SKM-1 treated with dmso at 0.1 percent for 144 hours (cell line): Measurements from ENCODE around the gene TMSB4X.
"Not testable (repeated sequence)": the region's sequence is repeated elsewhere in the genome, so short reads cannot be mapped to it uniquely, and the experiment has no call there.

Experiments used
- DNase-seq: peaks from one replicate; lab custom pipeline; 2025; ENCODE audit not compliant: unreplicated experiment; lab: John Stamatoyannopoulos, UW

Gene TMSB4X

DNA sequence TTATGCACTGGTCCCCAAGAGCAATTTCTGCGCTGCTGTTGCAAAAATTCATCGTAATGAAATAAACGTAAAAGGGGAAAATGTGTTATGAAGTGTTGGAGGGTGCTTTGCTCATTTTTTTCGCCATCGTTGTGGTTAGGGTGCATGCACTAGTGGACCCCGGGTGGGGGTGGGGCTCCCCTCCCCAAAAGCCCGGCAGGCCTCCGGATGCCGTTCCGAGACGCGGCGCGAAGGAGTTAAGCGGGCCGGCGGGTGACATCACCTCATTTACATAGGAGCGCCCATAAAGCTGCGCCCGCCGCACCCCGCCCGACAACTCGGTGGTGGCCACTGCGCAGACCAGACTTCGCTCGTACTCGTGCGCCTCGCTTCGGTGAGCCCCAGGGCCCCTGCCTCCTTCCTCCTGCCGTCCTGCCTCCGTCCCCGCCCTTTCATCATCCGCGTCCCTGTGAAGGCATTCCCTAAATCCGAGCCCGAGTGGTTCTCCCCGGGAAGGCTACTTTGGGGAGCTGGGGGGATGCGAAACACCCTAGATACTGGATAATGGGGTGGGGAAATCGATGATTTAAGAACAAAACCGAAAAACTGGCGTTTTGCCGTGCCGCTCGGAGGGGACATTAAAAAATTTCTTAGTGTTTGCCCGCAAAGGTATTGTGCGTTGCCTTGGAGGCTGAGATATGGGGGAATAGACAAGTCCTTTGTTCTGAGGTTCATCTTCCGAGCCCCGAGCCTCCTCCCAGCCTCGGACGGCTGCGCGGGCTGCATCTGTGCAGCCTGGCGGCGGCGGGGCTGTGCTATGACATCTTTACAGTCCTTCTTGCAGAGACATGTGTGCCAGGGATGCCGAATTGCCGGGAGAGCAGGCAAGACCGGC, at the start of gene TMSB4X:
Gene TMSB4X, plus strand, starts transcription at position 315 of the 874 bp plus-strand sequence.
- peak; percentile 67 for DNase-seq

DNA sequence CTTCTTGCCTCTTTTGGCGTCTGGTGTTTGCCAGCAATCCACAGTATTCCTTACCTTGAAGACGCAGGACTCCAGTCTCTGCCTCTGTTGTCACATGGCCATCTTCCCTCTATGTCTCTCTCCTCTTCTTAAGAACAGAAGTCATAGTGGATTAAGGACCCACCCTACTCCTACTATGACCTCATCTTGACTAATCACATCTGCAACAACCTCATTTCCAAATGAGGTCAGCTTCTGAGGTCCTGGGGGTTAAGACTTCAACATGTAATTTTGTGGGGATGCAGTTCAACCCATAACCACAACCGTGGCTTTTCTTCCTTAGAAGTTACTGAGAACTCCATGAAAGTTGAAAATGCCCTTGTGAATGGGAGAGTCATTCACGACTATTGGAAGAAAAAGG, 45.2 kb upstream of the TMSB4X start:
- no peak for DNase-seq

DNA sequence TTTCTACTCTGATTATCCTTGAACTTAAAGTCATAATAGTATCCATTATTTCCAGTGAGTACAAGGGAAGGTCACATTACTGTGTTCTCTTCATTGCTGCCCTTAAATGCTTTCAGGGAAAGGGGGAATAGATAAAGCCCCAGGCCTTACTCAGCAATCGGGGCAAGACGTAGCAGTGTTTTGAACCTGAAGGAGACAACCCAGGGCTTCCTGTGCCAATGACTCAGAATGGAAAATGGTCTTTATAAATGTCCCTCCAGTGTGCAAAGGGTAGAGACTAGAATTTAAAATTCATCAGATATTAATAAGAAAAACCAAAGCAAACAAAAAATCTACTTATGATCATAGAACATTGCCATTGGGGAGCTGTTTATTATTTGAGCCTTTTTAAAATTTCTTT, 44.8 kb upstream of the TMSB4X start:
- DNase-seq, result no peak

DNA sequence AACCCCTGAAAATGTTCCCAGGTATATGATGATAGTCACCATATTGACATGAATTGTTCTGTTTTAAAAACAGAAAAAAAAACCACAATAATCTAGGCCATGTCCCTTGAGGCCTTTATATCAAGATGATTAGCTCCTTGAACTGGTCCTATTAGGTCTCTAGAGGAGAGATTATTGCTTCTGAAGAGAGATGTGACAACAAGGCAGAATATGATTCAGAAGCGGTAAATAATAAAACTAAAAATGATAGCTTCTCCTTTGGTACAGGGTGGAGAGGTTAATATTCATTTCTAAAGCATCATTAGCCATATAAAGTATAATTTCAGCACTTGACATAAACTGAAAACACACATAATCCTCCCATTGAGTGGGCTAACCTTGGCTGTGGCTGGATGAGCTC, 42.7 kb upstream of the TMSB4X start:
- DNase-seq, result no peak

DNA sequence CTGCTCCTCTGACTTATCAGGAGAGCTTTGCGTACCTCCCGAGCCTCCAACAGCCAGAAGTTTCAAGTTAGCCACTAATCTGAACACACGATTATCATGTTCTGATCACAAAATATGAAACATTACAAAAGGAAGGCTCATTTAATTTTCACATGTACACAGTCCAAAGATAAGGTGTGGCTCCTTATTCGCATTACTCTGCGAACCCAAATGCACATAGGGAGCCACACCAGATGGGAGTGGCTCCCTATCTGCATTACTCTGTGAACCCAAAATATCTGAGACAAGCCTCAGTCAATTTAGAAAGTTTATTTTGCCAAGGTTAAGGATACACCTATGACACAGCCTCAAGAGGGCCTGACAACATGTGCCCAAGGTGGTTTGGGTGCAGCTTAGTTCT, 40.1 kb upstream of the TMSB4X start:
- DNase-seq, result no peak

DNA sequence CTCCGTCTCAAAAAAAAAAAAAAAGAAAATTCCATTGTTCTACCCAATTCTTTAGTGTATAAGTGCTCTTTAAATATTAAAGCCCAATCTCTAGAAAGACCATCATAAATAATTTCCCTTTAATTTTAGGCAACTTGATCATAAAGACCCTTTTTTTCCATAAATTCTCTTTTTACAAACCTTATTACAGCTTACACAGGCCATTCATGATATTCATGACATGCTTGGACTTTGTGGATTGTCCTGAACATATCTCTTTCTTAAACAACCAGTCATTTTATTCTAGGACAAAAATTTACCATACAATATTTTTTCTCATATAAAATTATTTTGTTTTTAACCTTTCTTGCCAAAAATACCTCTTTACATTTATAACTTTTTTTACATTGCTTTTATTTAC, 38.0 kb upstream of the TMSB4X start:
- no peak for DNase-seq

DNA sequence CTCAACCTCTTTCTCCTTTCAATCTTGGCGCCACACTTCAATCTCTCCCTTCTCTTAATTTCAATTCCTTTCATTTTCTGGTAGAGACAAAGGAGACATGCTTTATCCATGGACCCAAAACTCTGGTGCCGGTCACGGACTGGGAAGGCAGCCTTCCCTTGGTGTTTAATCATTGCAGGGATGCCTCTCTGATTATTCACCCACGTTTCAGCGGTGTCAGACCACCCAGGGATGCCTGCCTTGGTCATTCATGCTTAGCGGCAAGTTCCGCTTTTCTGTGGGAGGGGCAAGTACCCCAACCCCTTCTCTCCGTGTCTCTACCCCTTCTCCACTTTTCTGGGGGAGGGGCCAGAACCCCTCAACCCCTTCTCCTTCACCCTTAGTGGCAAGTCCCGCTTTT, 34.4 kb upstream of the TMSB4X start:
- not testable (repeated sequence) for DNase-seq

DNA sequence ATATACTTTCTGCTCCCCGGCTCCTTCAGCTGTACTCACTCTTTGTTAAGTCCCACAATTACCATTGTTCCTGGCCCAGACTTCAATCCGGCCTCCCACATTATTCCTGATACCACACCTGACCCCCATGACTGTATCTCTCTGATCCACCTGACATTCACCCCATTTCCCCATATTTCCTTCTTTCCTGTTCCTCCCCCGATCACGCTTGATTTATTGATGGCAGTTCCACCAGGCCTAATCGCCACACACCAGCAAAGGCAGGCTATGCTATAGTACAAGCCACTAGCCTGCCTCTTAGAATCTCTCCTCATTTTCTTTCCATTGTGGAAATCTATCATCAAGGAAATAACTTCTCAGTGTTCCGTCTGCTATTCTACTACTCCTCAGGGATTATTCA, 31.3 kb upstream of the TMSB4X start:
- DNase-seq, result not testable (repeated sequence)

DNA sequence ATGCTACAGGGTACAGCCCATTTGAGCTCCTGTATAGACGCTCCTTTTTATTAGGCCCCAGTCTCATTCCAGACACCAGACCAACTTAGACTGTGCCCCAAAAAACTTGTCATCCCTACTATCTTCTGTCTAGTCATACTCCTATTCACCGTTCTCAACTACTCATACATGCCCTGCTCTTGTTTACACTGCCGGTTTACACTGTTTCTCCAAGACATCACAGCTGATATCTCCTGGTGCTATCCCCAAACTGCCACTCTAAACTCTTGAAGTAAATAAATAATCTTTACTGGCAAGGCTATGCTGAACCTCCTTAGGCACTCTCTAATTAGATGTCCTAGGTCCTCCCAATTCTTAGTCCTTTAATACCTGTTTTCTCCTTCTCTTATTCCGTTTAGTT, 30.5 kb upstream of the TMSB4X start:
- DNase-seq, result not testable (repeated sequence)

DNA sequence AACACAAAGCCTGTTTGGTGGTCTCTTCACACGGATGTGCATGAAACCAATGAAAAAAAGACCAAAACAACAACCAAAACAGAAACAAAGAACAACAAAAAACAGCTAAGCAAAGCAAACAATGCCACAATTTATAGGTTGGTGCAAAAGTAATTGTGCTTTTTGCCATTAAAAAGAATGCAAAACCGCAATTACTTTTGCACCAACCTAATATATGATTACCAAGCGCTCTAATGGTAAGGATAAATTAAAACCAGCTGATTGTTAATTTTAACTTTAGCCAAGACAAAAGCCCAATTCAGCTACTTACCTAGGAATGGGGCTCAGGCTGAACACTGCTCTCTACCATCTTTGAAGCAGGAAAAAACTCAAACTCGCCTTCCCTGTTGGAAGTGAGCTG, 29.4 kb upstream of the TMSB4X start:
- DNase-seq, result no peak

DNA sequence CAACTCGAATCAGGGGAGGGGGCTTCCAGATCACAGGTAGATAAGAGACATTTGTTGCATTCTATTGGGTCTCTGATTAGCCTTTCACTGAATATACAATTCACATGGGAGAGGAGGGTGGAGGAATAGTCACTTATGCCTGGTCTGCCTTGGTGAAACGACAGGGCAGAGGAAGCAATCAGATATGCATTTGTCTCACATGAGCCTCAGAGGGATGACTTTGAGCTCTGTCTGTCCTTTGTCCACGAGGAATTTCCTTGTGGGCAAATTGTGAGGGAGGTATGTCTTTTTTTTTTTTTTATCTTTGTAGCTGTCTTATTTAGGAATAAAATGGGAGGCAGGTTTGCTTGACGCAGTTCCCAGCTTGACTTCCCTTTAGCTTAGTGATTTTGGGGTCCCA, 28.5 kb upstream of the TMSB4X start:
- no peak for DNase-seq

DNA sequence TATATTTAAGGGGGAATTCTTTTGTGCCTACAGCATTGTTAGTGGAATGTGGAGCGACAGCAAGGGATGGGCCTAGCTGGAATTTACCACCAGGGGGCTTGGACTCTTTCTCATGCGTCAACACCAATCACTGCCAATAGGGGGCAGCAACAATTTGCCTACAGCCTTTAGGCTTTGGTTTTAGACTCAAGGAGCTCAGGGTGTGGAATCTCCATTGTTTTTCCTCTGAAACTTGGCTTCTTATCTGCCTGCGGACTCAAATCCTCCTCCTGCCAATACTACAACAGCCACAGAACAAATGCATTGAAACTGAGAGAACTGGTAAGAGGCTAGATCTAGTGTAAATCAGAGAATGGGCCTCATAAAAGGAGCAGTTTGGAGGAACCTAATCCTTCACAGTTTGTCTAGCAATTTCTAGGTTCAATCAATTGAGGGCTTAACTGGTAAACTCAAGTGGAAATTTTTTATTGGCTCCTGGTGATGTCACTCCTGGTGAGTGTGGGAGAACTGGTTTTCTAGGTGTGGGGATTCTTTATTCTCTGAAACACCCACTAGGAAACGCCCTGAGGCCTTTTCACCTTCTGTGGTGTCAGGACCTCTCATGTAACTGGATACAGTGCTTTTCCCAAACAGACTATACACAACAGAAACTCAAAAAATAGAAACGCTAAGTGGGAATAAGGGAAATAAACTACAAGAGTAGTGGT, 27.9 kb upstream of the TMSB4X start:
- DNase-seq, result peak; percentile 45

DNA sequence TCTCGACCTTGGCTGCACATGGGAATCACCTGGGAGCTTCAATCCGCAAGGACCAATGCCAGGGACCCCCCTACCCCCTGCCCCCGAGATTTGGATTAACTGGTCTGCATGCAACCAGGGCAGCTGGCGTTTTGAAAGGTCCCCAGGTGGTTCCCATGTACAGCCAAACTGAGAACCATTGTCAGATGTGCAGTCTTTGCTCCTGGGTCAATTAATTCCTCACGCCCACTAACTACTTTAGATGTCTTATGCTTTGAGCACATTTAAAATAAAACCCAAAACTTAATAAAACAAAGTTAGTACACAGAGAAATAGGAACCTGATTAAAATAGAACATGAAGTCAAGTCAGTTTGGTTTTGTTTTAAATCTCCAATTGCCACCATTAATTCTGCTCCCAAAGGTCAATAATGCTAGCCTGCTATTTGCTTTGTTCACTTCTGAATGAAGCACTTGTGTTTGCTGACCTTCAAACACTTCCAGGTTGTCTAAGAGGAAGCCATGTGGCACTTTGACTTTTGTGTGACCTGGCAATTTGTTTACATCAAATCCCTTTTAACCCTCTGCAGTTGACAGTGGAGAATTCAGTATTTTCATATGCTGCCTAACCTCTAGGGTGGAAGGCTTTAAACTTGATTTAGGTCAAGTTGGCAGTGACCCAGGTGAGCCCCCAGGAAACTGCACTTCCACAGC, 27.2 kb upstream of the TMSB4X start:
- DNase-seq, result no peak

DNA sequence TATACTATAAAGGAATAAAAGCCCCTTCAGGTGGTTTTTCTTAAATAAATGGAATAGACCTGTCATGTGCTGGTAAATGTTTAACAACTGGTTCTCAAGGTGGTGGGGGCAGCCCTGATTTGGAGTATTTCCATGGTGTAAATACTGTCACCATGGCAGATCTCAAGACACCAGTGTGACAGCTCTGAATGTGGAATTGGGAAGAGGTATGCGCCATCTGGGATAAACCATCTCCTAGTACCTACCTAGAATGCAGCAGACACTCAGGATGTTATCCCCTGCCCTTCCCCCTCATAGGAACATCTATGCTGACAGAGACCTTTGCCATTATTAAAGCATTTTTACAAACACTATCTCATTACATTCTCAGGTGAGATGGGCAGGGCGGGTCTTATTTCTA, 26.4 kb upstream of the TMSB4X start:
- no peak for DNase-seq

DNA sequence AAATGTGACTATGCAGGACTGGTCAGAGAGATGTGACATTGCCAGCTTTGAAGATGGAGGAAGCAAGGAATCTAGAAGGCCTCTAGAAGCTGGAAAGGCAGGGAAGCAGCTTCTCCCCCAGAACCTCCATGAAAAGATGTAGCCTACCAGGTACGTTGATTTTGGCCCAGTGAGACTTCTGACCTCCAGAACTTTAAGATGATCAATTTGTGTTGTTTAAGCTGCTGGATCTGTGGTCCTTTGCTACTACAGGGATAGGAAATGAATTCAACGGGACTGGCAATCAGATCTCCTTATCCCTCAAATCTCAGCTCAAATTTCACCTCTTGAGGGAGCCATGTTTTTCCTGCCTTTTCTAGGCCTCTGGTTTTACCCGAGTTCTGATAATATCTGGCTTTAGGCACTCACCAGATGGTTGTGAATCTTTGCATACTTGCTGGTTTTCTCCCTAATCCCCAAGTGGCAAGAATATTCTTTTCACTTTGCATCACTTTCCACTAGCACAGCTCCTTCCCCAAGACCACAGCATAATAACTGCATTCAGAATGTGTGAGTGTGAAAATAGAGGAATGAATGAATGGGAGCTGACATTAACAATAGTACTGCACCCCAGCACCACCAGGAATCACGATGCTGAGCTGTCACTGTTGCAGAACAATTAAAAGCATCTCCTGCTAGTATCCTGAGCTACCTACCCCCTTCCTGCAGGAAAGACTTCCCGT, 25.5 kb upstream of the TMSB4X start:
- no peak for DNase-seq

DNA sequence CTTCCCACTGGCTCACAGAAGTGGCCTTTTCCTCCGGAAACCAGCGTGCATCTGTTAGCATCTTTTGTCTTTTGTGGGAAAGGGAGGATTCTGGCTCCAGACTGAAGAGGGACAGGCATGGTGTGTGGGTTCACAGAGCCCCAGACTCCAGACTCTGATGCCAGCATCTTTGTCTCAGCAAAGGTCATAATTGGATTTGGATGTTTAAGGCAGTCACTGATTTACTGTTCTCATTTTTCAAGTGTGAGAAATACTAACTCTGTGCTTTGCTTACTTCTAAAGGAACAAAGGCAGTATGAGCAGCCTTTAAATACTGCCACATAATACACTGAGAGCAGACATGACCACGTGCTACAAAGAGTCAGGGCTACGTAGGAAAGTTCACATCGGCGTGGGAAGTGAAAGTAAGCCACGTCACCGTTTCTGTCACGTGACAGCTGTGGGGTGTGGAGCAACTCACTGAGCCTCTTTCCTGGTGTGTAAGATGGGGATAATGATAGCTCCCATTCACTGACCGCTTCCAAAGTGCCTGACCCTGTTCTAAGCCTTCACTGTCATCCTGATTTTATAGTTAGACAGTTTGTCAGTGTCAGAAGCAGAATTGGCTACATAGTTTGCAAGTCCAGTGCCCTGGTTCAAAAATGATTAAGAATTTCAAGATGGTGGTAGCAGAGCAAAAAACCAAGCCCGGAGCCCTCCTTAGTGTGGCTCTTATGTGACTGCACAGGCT, 24.8 kb upstream of the TMSB4X start:
- DNase-seq, result peak; percentile 40

DNA sequence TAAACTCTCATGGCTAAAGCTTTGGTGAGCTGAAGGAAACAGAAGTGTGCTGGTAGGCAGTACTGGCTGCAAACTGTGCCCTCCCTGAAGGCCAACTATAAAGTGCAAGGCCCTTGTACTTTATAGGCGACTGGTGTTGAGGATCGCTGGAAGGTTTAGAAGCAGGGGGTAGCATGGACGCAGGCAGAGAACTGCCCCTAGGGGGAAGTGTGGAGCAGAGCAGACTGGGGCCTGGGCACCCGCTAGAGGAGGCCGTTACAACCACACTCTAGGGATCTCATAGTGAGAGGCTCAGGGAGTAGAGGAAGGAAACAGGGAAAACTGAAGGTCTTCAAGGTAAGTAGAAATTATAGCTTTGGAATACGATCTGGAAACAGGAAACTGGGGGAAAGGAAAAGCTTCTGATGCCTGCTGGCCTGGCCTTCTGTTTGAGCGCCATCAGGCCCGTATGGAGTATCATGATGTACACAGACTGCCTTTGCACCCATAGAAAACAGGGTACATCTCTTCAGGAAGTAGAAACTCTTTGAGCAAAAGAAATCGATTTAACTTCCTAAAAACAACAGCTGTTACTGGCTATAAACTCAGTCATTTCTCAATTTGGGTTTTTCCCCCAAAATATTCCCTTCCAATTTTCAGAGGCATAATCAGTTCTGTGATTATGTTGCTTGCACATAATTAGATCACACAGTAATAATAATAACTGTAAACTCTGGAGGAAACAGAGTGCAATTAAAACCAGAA, 23.9 kb upstream of the TMSB4X start:
- DNase-seq, result peak; percentile 26

DNA sequence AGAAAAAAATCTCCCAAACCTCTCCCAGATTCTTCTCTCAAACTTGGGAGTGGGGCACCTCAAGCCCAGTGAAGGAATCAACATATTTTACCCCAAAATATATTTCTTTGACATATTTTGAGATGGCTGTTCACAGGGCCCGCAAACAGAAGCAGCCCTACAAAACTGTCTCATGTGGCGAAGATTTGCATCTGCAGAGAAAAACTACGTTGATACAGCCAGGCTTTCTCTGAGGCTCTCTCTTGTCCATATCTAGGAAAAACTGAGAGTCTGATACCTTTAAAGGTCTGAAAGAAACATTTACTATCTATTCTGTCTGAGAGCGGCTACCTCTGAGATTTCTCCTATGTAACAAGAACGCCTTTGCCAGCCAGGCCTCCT, 23.3 kb upstream of the TMSB4X start:
- DNase-seq, result no peak

DNA sequence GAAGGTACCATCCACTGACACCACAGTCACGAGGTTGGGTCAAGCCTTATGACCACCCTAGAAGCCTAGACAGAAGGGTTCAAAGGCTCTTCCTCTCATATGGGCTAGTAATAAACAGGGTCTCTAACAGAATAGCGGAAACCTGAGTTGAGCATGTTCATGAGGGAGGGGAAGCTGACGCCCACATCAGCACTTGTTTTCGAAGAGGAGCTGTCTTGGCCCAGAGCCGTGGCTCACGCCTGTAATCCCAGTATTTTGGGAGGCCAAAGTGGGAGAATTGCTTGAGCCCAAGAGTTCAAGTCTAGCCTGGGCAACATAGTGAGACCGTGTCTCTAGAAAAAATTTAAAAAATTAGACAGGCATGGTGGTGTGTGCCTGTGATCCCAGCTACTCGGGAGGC, 21.5 kb upstream of the TMSB4X start:
- no peak for DNase-seq

DNA sequence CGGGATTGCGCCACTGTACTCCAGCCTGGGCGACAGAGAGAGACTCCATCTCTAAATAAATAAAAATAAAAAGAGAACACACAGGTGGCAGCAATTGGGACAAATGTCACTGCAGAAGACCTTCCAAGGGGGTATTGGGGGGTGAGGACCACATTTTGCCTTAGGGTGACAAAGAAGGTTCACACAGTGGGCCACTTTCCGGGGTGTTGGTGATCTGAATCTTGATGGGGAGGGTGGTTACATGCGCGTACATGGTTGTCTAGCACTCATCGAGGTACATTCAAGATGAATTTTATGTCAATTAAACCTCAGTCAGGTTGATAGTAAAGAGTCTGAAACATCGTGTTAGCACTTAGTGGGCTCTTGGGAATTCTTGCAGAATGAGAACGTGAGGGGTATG, 20.5 kb upstream of the TMSB4X start:
- no peak for DNase-seq
